Astrocyte (in vitro differentiated cells and primary cell): ENCODE measurements around the gene CLDN6.

ENCODE experiments used
- CTCF ChIP-seq: IDR thresholded peaks from 2 replicates; pipeline ENCODE4 v1.5.1; 2011; ENCODE audit warnings: low read depth, mild to moderate bottlenecking, inconsistent platforms, low read length, moderate library complexity; ENCODE audit not compliant: insufficient read depth
- EZH2 ChIP-seq: IDR thresholded peaks from 2 replicates; pipeline ENCODE4 v1.6.1; 2012; ENCODE audit warnings: mild to moderate bottlenecking, low read length, inconsistent platforms; ENCODE audit not compliant: insufficient read depth

GRCh38 chr16:3059723-3060242 is 41.8 kb upstream of the CLDN6 start:
- TF ChIP-seq CTCF (no peak), EZH2 (no peak)
